Activated naive CD8-positive, alpha-beta T cell treated with anti-CD3 and anti-CD28 coated beads, Interleukin-2, amount 50 U/mL, for 24 hours (primary cell): Measurements from ENCODE around the gene TCEANC2.

Source experiments
- ATAC-seq: fragments of 150-1000 bp; cut with Tn5 transposase; one replicate; pipeline ENCODE4 v1.10.0; 2021
- DNase-seq: peaks from one replicate; pipeline ENCODE4 v3.0.0; 2021
- H3K27ac Mint-ChIP-seq: one replicate; pipeline ENCODE4 v1.8.0; 2021; ENCODE audit warnings: mild to moderate bottlenecking, mixed read lengths
- H3K27me3 Mint-ChIP-seq: one replicate; pipeline ENCODE4 v1.8.0; 2021; ENCODE audit warnings: mixed read lengths
- H3K36me3 Mint-ChIP-seq: one replicate; pipeline ENCODE4 v1.8.0; 2021; ENCODE audit warnings: low read depth, mixed read lengths
- H3K4me1 Mint-ChIP-seq: one replicate; pipeline ENCODE4 v1.8.0; 2021; ENCODE audit warnings: mixed read lengths
- H3K4me3 Mint-ChIP-seq: one replicate; pipeline ENCODE4 v1.8.0; 2021; ENCODE audit warnings: mild to moderate bottlenecking, moderate library complexity, mixed read lengths
- H3K9me3 Mint-ChIP-seq: one replicate; pipeline ENCODE4 v1.8.0; 2021; ENCODE audit warnings: mixed read lengths

Gene TCEANC2

DNA sequence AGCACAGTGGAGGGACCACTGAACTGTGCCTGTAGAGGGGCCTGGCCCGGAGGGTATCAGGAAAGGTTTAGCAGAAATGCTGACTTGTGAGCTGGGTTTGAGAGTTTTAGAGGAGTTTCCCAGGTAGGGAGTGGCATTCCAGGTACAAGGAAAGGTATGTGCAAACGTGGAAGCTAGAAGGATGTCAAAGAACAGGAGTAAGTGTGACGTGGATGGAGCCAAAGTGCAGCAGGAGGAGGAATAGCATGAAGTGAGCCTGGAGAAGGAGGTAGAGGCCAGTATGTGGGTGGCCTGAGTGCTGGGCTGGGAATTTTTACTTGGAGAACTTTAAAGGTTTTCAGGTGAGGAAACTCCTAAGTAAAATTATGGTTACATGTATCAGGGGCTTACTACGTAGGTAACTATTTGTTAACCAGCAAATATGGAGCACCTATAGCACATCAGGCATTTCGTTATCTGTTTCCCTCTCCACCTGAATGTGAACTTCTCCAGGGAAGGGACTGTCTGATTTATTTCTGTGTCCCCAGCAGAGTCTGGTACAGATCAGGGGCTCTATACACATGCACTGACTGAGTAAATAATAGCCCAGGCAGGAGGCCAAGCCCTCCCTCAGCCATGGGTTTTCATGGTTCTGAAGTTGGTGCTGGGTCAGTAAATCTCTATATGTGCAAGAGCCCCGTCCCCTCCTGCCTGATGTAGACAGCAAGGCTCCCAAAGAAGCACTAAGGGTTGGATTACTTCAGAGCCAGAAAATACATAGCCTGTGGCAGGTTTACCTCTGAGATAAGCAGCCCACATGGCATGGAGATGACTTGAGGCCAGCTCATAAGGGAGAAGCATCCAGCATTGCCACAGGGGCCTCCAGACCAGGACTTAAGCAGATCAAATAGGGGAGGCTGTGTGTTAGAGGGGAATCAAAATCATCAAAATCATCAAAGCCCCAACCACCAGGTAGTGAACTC, 56.0 kb downstream of the TCEANC2 start:
- no peaks in the 10 kb centered on the region for H3K4me1 Mint-ChIP-seq
- ATAC-seq (no peak), DNase-seq (no peak)

DNA sequence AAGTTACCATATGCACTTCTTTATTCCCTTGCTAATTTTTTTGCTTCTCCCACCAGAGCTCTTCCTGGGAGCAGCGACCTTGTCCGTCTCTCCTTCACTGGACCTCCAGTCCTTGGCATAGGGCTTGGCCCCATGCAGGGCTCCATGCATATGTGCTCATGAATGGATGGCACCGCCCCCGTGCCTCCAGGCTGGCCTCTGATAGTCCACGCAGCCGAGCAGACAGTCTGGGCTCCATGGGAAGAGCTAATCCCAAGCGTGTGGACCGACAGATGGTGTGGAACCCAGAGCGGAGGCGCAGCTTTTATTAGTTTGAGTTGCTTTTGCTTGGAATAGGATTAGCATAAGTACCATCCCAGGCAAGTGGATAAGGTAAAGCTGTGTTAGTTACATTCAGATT, 57.6 kb downstream of the TCEANC2 start:
- Mint-ChIP-seq H3K27ac (no peak overlapping the region), H3K9me3 (no peaks in the 10 kb centered on the region), H3K4me3 (no peak overlapping the region), H3K4me1 (no peaks in the 10 kb centered on the region), H3K27me3 (no peaks in the 10 kb centered on the region), H3K36me3 (no peaks in the 10 kb centered on the region)
- DNase-seq = no peak
- ATAC-seq = no peak

More for the DNA sequence above, 56.0 kb downstream of the TCEANC2 start:
- no peaks in the 10 kb centered on the region for H3K36me3 Mint-ChIP-seq
- H3K9me3 Mint-ChIP-seq = no peaks in the 10 kb centered on the region
- H3K4me3 Mint-ChIP-seq = no peak overlapping the region
- no peak overlapping the region for H3K27ac Mint-ChIP-seq
- H3K27me3 Mint-ChIP-seq = no peaks in the 10 kb centered on the region

DNA sequence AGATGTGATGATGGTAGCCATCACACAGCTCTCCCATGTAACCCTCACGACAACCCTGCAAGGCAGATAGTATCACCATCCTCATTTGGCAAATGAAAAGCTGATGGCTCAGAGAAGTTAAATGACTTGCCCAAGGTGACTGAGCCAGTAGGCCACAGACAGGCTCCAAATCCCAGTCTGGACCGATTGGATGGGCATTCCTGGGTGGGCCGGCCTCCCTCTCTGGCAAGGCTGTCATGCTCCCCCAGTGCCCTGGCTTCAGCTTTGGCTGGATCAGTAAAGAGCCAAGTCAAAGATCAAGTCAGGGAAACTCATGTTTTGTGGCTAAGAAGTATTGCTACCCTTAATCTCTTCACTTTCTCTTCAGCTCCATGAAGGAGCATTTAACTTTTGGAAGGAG, 58.2 kb downstream of the TCEANC2 start:
- Mint-ChIP-seq H3K4me1 (no peaks in the 10 kb centered on the region), H3K36me3 (no peaks in the 10 kb centered on the region), H3K9me3 (no peaks in the 10 kb centered on the region), H3K27me3 (no peaks in the 10 kb centered on the region), H3K4me3 (no peak overlapping the region), H3K27ac (no peak overlapping the region)
- ATAC-seq = no peak
- no peak for DNase-seq

DNA sequence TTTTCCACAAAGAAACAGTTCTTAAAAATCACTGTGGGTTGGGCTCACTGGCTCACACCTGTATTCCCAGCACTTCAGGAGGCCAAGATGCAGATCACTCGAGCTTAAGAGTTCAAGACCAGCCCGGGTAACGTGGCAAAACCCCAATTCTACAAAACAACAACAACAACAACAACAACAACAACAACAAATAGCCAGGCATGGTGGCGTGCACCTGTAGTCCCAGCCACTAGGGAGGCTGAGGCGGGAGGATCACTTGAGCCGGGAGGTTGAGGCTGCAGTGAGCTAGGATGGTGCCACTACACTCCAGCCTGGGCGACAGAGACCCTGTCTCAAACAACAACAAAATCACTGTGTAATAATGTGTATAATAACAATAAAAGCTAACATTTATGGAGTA, 58.6 kb downstream of the TCEANC2 start:
- no peaks in the 10 kb centered on the region for H3K9me3 Mint-ChIP-seq
- DNase-seq (no peak), ATAC-seq (no peak)
- H3K27ac Mint-ChIP-seq = no peak overlapping the region
- no peaks in the 10 kb centered on the region for H3K36me3 Mint-ChIP-seq
- no peak overlapping the region for H3K4me3 Mint-ChIP-seq
- no peaks in the 10 kb centered on the region for H3K4me1 Mint-ChIP-seq
- H3K27me3 Mint-ChIP-seq = no peaks in the 10 kb centered on the region

DNA sequence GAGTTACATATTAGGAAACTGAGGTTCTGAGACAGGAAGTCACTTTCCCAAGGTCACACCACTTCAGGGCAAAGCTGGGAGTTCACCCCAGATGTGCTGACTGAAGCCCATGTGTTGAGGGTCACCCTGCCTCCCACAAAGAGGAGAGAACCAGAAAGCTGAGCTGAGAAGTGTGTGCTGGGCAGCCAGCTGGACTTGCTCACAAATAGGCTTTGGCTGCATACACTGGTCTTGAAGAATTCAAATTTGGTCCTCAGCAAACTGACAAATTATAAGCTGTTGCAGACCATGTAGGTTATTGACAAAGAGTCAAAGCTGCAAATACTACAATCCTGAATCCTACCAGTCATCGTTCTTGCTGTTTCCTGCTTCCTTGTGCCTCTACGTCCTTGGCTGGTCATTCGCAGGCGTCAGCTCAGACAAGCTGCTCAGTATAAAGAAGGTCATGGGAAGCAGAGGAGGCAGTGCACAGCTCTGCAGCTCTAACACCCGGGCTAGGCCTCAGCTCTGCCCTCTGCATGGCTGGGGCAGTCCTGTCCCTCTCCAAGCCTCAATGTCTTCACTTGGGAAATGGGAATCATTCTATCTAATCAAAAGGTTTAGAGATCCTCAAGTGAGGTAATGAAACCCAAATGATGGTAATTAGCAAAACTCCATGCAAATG, 59.4 kb downstream of the TCEANC2 start:
- DNase-seq (no peak), ATAC-seq (no peak)
- Mint-ChIP-seq H3K4me3 (no peak overlapping the region), H3K9me3 (no peaks in the 10 kb centered on the region), H3K27ac (no peak overlapping the region), H3K4me1 (no peaks in the 10 kb centered on the region), H3K27me3 (no peaks in the 10 kb centered on the region), H3K36me3 (no peaks in the 10 kb centered on the region)

DNA sequence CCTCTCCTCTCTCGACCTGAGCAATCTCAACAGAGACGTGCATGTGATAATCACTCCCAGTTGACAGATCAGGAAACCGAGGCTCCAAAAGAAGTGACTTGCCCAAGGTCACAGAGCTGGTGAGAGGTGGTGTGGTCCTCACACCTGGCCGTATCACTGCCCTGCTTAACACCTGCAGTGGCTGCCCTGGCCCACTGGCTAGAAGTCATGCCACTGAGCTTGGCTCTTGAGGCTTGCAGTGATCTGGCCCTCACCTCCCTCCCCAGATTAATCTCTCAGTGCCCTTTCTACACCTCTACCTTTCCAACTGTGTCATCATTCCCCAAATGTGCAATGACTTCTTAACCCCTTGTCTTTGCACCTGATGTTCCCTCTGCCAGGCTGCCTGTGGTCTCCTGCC, 60.6 kb downstream of the TCEANC2 start:
- Mint-ChIP-seq H3K36me3 (no peaks in the 10 kb centered on the region), H3K27me3 (no peaks in the 10 kb centered on the region), H3K4me1 (no peaks in the 10 kb centered on the region), H3K27ac (no peak overlapping the region), H3K4me3 (no peak overlapping the region), H3K9me3 (no peaks in the 10 kb centered on the region)
- no peak for ATAC-seq
- no peak for DNase-seq

DNA sequence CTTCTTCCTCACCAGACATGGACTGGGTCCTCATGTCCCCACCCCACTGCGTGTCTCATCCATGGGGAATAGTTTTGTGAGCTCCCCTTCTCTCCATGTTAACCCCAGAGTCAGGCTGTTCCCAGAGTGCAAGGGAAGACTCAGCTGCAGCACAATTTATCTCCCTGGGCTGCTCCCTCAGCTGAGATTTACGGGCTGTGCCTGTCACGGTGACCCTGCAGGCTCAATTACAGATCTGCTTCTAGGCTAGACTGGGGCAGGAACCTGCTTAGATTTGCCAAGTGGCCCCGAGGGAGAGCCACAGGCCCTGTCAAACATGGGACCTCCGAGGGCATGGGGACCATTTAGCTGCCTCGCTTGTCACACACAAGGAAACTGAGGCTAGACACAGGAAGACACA, 61.5 kb downstream of the TCEANC2 start:
- Mint-ChIP-seq H3K27me3 (no peaks in the 10 kb centered on the region), H3K36me3 (no peaks in the 10 kb centered on the region), H3K4me3 (no peak overlapping the region), H3K9me3 (no peaks in the 10 kb centered on the region), H3K27ac (no peak overlapping the region), H3K4me1 (no peaks in the 10 kb centered on the region)
- ATAC-seq (no peak), DNase-seq (no peak)

DNA sequence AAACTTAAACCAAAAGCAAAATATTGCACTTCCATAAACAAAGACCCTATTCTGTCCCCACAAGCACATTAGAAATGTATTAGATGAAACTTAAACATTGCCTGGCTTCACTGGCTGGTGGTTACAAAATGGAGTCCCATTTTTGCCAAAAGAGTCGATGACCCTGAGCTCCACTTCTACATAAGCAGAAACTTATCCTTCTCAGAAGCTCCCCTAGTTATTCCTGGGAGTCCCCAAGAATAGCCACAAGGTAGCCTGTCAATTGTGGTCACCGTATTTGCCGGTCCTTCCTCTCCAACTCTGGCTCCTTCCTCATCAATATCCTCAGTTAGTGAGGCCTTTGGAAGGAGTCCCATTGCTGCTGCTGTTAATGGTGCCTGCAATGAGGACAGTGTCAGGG, 62.1 kb downstream of the TCEANC2 start:
- no peak for ATAC-seq
- DNase-seq = no peak
- no peaks in the 10 kb centered on the region for H3K4me1 Mint-ChIP-seq
- H3K4me3 Mint-ChIP-seq = no peak overlapping the region
- H3K36me3 Mint-ChIP-seq = no peaks in the 10 kb centered on the region
- H3K27ac Mint-ChIP-seq = no peak overlapping the region
- H3K9me3 Mint-ChIP-seq = no peaks in the 10 kb centered on the region
- no peaks in the 10 kb centered on the region for H3K27me3 Mint-ChIP-seq

DNA sequence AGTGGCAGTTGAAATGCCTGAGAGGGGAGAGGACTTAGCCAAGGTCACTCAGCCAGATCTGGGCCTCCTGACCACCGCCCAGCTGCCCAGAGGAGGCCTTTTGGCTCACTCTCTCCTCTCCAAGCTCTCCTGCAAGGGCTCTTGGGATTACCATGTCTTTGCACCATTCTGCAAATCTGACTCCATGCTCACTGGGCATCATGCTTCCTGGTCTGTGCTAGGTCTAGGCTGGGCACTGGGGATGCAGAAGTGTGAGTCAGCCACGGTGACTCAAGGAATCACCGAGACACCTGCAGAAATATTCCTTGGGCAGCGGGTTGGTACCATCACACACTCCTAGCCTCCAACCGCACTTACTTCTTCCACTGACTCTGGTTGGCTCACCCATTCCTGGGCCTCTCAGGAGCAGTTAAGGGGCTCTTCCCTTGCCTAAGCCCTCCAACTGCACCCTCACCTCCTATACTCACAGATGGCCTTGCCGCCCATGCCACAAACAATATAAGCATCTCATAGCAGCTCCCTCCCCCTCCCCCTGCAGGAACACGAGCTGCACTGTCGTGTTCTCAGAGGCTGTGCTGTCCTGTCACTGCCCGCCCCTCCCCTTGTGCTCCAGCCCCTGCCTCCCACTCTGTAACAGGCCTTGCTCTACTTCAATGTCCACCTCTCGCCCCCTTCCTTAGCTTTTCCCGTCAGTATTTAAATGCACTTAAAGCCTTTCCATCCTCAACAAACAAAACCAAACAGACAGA, 64.6 kb downstream of the TCEANC2 start:
- no peak for DNase-seq
- peaks cover 6% of the 10 kb centered on the region for H3K4me1 Mint-ChIP-seq
- no peak for ATAC-seq
- no peak overlapping the region for H3K4me3 Mint-ChIP-seq
- H3K9me3 Mint-ChIP-seq = no peaks in the 10 kb centered on the region
- H3K27me3 Mint-ChIP-seq = peaks cover 5% of the 10 kb centered on the region
- no peak overlapping the region for H3K27ac Mint-ChIP-seq
- H3K36me3 Mint-ChIP-seq = no peaks in the 10 kb centered on the region

DNA sequence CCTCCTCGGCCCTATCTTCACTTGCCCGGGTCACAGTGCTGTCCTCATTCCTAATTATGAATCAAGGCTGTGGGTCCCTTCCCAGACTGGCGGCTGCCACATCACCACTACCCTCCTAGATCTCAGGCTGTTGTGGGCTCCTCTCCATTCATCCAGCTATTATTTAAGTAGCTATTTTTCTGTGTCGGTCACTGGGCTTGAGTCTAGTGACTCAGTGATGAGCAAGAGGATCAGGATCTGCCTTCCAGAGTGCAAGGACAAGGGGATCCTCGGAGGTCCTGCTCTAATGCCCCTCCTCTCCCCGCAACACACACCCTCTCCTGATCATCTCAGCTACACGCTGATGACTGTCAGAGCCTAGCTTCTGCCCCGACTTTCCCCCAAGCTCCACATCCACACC, 65.3 kb downstream of the TCEANC2 start:
- Mint-ChIP-seq H3K36me3 (no peaks in the 10 kb centered on the region), H3K27ac (no peak overlapping the region), H3K4me3 (no peak overlapping the region), H3K27me3 (peaks cover 5% of the 10 kb centered on the region), H3K9me3 (no peaks in the 10 kb centered on the region), H3K4me1 (peaks cover 6% of the 10 kb centered on the region)
- no peak for ATAC-seq
- no peak for DNase-seq

DNA sequence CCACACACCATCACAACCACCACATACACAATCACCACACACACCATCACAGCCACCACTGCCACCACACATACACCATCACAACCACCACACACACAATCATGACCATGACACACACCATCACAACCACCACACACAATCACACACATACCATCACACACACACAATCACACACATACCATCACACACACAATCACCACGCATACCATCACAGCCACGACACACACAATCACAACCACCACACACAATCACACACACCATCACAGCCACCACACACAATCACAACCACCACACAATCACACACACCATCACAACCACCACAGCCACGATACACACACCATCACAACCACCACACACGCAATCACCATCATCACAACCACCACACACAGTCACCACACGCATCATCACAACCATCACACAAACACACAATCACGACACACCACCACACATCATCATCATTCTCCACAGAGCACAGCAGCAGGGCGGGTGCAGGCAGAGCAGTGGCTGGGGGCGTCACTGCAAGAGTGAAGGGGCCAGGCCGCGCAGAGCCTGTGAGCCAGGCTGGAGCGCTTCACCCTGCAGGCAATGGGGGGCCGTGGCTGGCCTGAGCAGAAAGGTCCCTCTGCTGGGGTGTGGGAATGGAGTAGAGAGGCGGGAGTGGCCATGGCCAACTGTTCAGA, 66.8 kb downstream of the TCEANC2 start:
- Mint-ChIP-seq H3K36me3 (no peaks in the 10 kb centered on the region), H3K9me3 (no peaks in the 10 kb centered on the region), H3K27ac (no peak overlapping the region), H3K4me3 (no peak overlapping the region), H3K4me1 (peaks cover 6% of the 10 kb centered on the region), H3K27me3 (peaks cover 5% of the 10 kb centered on the region)
- ATAC-seq (no peak), DNase-seq (no peak)

DNA sequence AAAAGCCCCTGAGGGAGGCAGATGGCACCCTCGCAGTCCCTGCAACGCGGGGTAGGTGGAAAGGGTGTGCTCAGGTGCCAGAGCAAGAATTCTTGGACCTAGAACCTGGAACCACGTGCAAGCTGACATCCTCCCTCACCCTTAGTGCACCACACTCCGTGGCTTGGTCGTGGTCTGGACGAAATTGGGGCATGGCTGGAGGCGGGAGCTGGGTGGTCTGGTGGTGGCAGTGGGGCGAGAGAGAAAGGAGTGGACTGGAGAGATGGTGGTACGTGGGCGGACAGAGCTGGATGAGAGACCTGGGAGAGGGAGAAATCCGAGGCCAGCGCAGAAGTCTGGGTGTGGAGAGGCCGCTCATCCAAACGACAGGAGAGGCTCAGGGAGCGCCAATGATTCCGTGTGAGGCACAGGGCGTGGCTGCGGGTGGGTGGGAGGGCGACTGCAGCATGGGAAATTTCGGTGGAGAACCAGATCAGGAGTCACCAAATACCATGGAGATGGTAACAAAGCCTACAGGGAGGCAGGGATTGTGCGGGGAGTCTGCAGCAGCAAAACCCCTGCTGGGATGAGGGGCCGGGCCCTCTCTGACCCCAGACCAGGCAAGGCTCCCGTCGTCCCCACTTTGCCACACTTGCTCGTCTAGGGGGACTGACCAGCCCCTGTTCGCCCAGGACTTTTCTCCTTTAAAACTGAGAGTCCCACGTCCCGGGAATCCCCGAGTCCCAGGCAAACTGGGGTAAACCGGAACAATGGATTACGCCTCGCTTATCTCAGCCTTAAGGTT, 67.5 kb downstream of the TCEANC2 start:
- Mint-ChIP-seq H3K9me3 (no peaks in the 10 kb centered on the region), H3K36me3 (no peaks in the 10 kb centered on the region), H3K27me3 (peaks cover 5% of the 10 kb centered on the region), H3K4me3 (no peak overlapping the region), H3K4me1 (peaks cover 6% of the 10 kb centered on the region), H3K27ac (no peak overlapping the region)
- ATAC-seq (no peak), DNase-seq (no peak)

DNA sequence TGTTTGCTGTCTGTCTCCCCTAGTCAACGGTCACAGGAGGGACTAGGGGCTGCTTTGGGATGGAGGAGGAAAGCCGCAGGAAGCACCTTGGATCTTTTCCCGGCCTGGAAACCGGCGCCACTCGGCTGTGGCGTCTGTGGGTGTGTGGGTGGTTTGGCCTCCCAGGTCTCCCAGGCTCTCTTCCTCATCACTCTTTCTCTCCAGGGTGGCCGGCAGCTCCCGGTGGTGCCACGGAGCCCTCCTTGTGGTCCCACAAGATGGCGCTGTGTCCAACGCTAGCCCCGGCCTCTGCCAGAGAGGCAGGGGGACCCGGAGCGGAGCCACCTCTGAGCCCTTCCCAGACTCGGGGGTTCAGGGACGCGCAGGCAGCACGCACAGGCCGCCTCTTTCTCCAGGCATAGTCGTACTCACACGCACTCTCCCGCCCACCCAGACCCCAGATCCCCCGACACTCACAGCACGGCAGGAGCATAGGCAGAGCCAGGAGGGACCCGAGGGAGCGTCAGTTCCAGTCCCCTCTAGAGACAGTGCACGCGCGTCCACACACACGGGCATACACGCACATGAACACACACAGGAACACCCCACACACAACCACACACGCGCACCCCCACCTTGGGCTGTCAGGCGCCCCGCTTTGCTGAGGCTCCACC, 68.2 kb downstream of the TCEANC2 start:
- ATAC-seq (peak; percentile 86), DNase-seq (peak; percentile 77)
- Mint-ChIP-seq H3K36me3 (no peaks in the 10 kb centered on the region), H3K9me3 (no peaks in the 10 kb centered on the region), H3K27ac (no peak overlapping the region), H3K4me3 (peak overlapping the region; percentile 15), H3K27me3 (peaks cover 5% of the 10 kb centered on the region), H3K4me1 (peaks cover 6% of the 10 kb centered on the region)
